Activated naive CD8-positive, alpha-beta T cell treated with anti-CD3 and anti-CD28 coated beads, Interleukin-2, amount 10 ng/mL, durations not matched to agents 7 days and 5 days (primary cell): ENCODE measurements around the gene ZFYVE28. TPM values are rescaled to one million over a fixed set of nuclear protein-coding genes. Genes with fewer than 3 reads are reported as not detected.

Experiments used
- ATAC-seq: fragments of 150-1000 bp; cut with Tn5 transposase; one replicate; pipeline ENCODE4 v1.10.0; 2021; ENCODE audit warnings: low read depth, moderate library complexity
- POLR2A ChIA-PET: fragments of 350-600 bp; sonication (Branson Sonifier 250); formaldehyde crosslinking; loops from one replicate; lab custom pipeline; 2021; ENCODE audit warnings: antibody characterized with exemption; lab: Charles Lee
- DNase-seq: peaks from one replicate; pipeline ENCODE4 v3.0.0; 2021
- H3K27ac Mint-ChIP-seq: one replicate; pipeline ENCODE4 v1.8.0; 2022; ENCODE audit warnings: mild to moderate bottlenecking, mixed read lengths
- H3K27me3 Mint-ChIP-seq: one replicate; pipeline ENCODE4 v1.8.0; 2022; ENCODE audit warnings: mild to moderate bottlenecking, moderate library complexity, mixed read lengths
- H3K36me3 Mint-ChIP-seq: one replicate; pipeline ENCODE4 v1.8.0; 2021; ENCODE audit warnings: mild to moderate bottlenecking, mixed read lengths
- H3K4me1 Mint-ChIP-seq: one replicate; pipeline ENCODE4 v1.8.0; 2021; ENCODE audit warnings: mixed read lengths
- H3K4me3 Mint-ChIP-seq: one replicate; pipeline ENCODE4 v1.8.0; 2022; ENCODE audit warnings: mild to moderate bottlenecking, moderate library complexity, mixed read lengths
- H3K9me3 Mint-ChIP-seq: one replicate; pipeline ENCODE4 v1.8.0; 2021; ENCODE audit warnings: mixed read lengths
- total RNA-seq, 2 experiments: library from RNA; stranded (reverse); gene quantifications; one replicate each; pipeline ENCODE4 v1.2.3, GENCODE V29; 2021

ZFYVE28 gene
- total RNA-seq, 2 experiments from 2014 or later = 16.1 to 17.7 TPM

DNA sequence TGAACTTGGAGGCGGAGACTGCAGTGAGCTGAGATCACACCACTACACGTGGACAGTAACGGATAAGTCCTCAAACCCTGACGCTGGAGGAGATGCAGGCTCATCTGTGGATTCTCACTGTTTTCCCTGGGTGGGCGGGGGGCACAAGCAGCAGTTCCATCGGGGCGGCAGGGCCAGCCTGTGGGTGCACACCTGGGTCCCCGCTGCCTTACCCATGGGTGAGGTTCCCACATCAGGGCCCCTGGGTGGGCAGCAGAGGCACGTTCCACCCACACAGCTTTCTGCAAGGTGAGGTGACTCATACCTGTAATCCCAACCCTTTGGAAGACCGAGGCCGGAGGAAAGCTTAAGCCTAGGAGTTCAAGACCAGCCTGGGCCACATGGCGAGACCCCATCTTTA, 100.0 kb downstream of the ZFYVE28 start:
- H3K4me3 Mint-ChIP-seq = no peak overlapping the region

DNA sequence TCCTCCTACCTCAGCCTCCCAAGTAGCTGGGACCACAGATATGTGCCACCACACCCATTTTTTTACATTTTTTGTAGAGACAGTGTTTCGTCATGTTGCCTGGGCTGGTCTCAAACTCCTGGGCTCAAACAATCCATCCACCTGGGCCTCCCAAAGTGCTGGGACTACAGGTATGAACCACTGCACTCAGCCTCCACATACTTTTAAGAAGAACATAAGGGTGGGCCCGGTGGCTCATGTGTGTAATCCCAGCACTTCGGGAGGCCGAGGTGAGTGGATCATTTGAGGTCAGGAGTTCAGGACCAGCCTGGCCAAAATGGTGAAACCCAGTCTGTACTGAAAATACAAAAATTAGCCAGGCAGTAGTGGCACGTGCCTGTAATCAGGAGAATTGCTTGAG, 105.1 kb downstream of the ZFYVE28 start:
- H3K4me1 Mint-ChIP-seq = no peaks in the 10 kb centered on the region
- H3K4me3 Mint-ChIP-seq = no peak overlapping the region
- no peaks in the 10 kb centered on the region for H3K9me3 Mint-ChIP-seq
- DNase-seq (no peak), ATAC-seq (no peak)
- no peaks in the 10 kb centered on the region for H3K36me3 Mint-ChIP-seq
- peaks cover 6% of the 10 kb centered on the region for H3K27me3 Mint-ChIP-seq
- POLR2A ChIA-PET = no interaction called here
- no peak overlapping the region for H3K27ac Mint-ChIP-seq

More for the DNA sequence above, 100.0 kb downstream of the ZFYVE28 start:
- POLR2A ChIA-PET = no interaction called here
- H3K36me3 Mint-ChIP-seq = no peaks in the 10 kb centered on the region
- no peaks in the 10 kb centered on the region for H3K4me1 Mint-ChIP-seq
- H3K27me3 Mint-ChIP-seq = peaks cover 4% of the 10 kb centered on the region
- H3K27ac Mint-ChIP-seq = no peak overlapping the region
- H3K9me3 Mint-ChIP-seq = no peaks in the 10 kb centered on the region
- no peak for DNase-seq
- ATAC-seq = no peak

DNA sequence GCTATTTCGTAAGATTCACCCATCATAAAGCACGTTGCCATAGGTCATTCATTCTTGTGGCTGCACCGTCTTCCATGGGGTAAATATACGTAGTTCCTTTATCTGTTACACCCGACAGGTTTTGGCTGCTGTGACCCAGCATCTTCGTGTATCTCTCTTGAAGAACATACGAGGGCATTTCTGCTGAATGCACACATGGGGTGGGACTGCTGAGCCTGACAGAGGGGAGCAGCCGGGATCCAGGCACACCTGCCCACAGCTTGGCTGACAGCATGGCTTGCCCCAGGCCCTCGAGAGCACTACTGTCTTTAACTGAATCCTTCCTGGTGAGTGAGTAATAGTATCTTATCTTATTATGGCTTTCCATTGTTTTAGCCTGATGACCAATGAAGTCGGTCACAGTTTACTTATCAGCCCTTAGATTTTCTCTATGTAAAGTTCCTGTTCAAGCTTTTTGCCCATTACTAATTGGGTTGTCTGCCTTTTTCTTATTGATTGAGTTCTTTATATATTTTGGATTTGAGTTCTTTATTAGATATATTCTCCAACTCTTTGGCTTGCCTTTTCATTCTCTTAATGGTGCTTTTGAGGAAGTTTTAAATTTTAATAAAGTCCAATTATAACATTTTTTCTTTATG, 111.6 kb downstream of the ZFYVE28 start:
- H3K27ac Mint-ChIP-seq = no peak overlapping the region
- POLR2A ChIA-PET = no interaction called here
- peaks cover 5% of the 10 kb centered on the region for H3K9me3 Mint-ChIP-seq

DNA sequence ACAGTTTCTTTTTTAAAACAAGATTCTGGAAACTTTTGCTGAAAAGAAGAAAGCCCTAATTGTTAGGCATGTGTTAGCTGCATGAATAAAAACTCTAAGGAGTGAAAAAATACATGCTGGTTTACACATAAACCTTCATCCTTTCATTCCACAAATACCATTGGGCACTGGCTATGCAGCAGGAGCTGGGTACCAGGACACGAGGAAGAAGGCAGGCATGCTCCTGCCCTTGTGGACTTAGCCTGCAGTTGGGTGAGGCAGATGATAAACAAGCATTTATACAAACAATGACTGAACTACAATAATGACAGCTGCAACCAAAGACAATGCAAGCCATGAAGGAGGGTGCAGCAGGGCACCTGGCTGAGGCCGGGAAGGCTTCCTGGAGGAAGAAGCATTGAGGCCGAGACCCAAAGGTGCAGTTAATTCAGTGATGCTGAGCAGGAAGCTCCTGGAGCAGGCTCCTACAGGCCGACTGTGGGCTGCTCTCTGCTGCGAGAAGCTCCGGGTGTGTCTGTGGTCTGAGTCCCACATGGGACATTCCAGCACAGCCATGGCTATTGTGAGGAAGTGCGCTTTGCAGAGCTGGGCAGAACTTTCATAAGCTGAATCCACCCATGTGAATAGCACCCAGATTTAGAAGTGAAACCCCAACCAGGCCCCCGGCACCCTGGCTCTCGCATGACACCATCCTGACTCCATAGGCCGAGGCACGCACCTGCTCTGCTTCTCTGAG, 112.5 kb downstream of the ZFYVE28 start:
- no peaks in the 10 kb centered on the region for H3K36me3 Mint-ChIP-seq
- no peak for ATAC-seq
- H3K4me1 Mint-ChIP-seq = no peaks in the 10 kb centered on the region
- no peak for DNase-seq
- POLR2A ChIA-PET = no interaction called here
- no peak overlapping the region for H3K27ac Mint-ChIP-seq
- no peak overlapping the region for H3K4me3 Mint-ChIP-seq
- no peaks in the 10 kb centered on the region for H3K27me3 Mint-ChIP-seq
- H3K9me3 Mint-ChIP-seq = peaks cover 5% of the 10 kb centered on the region

More for the DNA sequence above, 111.6 kb downstream of the ZFYVE28 start:
- no peaks in the 10 kb centered on the region for H3K4me1 Mint-ChIP-seq
- H3K36me3 Mint-ChIP-seq = no peaks in the 10 kb centered on the region
- peaks cover 2% of the 10 kb centered on the region for H3K27me3 Mint-ChIP-seq
- no peak for DNase-seq
- no peak overlapping the region for H3K4me3 Mint-ChIP-seq
- no peak for ATAC-seq

DNA sequence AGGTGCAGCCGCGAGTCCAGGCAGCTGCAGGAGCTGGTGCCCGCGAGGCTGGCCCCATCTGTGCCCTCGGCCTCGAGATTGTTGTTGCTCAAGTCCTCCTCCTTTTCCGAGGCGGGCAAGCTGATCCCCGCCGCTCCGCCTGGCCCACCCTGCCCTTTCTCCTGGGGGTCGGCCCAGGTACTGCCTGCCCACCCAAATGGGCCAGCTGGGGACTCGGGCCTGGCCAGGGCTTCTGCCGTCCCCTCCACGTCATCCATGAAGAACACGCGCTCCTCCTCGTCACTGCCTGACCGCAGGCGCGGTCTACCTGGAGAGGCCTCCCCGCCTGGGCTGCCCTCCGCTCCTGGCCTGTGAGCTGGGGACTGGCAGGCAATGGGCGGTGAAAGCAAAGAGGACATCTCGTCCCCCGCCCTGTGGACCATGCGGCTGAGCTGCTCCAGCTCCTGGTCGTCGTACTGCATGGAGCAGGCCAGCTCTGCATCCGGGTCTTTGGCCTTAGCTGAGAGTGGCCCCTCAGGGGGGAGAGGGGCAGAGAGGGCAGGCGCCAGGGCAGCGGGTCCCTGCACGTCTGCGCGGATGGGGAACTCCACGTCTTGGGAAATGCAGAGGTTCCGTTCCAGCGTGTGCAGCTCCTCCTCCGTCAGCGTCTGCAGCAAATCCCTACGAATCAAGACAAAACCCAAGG, 113.4 kb downstream of the ZFYVE28 start:
- POLR2A ChIA-PET = no interaction called here
- Mint-ChIP-seq H3K36me3 (no peaks in the 10 kb centered on the region), H3K27ac (no peak overlapping the region), H3K4me1 (no peaks in the 10 kb centered on the region), H3K9me3 (peaks cover 5% of the 10 kb centered on the region), H3K27me3 (no peaks in the 10 kb centered on the region), H3K4me3 (no peak overlapping the region)
- ATAC-seq (no peak), DNase-seq (no peak)

DNA sequence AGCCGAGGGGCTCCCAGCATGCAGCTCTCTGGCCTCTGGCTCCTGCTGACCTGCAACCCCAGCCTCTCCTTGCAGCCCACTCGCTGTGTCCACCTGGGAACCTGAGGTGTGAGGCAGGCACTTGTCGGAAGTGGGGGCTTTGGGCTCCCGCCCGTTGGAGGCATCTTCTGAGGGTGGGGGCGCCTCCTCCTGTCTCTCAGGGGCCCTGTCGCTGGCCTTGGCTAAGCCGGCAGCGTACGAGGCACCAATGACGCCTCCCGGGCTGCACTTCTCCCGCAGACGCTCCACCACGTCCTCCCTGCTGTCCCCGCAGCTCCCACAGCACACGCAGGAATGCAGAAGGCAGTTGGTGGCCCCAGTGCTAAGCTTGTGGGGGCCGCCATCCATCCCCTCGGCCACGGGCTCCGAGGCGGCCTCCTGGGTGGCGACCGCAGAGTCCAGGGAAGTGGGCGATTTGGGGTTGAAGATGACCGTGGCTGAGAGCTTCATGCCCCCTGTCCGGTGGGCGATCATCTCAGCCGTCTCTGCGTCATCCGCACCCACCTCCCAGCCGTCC, 114.0 kb downstream of the ZFYVE28 start:
- Mint-ChIP-seq H3K4me3 (no peak overlapping the region), H3K36me3 (no peaks in the 10 kb centered on the region), H3K27ac (no peak overlapping the region), H3K4me1 (no peaks in the 10 kb centered on the region), H3K27me3 (peaks cover under 1% of the 10 kb centered on the region), H3K9me3 (peaks cover 5% of the 10 kb centered on the region)
- POLR2A ChIA-PET = no interaction called here
- ATAC-seq = no peak
- DNase-seq = no peak

DNA sequence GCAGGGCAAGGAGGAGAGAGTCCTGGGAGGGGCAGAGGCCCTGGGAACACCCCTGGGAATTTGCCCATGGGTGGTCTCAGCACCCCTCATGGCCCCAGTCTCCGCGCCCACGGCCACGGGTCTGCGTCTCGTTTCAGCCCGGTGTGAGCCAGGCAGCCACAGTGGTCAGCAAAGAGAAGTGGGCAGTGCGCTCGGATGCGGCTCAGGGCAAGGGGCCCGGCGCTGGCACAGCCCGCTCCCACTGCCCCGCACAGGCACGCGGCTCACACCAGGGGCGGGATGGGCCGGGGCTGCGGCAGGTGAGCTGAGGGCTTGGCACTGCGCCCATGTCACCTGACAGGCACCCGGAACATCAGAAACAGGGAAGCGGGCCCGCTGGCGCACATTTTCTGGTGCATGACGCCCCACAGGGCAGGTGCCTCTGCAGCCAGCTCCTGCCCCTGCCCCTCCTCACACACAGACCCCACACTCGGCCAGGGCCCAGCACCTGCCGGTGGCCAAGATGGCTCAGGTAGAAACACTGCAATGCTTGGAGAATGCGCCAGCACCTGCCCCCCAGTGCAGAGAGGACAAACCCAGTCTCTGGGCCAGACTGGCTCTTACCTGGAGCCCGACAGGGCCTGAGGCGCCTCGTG, 114.6 kb downstream of the ZFYVE28 start:
- ATAC-seq (peak; percentile 21), DNase-seq (no peak)
- Mint-ChIP-seq H3K27me3 (peaks cover 3% of the 10 kb centered on the region), H3K27ac (no peak overlapping the region), H3K4me1 (no peaks in the 10 kb centered on the region), H3K36me3 (no peaks in the 10 kb centered on the region), H3K4me3 (no peak overlapping the region), H3K9me3 (peaks cover 7% of the 10 kb centered on the region)
- POLR2A ChIA-PET = no interaction called here

DNA sequence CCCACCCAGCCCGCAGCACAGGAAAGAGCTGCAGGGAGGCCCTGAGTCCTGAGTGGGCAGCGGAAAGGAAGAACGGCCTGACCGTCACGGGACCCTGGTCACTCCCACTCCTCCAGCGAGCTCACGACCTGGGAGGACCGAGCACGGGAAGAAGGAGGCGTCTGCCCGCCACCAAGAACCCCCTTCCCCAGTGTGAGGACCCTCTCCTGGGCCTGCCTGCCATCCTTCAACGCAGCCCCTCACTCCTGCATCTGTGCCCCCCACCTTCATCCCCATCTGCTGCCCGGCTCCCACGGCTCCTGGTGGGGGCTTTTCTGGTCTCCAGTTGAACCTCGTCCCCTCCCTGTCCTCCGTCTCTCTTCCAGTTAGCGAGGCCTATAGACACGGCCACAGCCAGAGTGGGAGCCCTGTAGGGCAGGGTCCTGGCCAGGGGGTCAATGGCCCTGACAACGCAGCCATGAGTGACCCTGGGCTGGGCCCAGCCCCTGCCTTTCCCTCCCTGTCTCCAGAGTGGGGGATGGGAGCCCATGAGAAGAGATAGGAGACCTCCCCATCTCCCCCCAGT, 115.2 kb downstream of the ZFYVE28 start:
- H3K36me3 Mint-ChIP-seq = no peaks in the 10 kb centered on the region
- ATAC-seq (peak; percentile 10), DNase-seq (no peak)
- peaks cover 7% of the 10 kb centered on the region for H3K9me3 Mint-ChIP-seq
- H3K4me3 Mint-ChIP-seq = no peak overlapping the region
- H3K27ac Mint-ChIP-seq = no peak overlapping the region
- H3K4me1 Mint-ChIP-seq = no peaks in the 10 kb centered on the region
- H3K27me3 Mint-ChIP-seq = peaks cover 6% of the 10 kb centered on the region
- POLR2A ChIA-PET = no interaction called here

DNA sequence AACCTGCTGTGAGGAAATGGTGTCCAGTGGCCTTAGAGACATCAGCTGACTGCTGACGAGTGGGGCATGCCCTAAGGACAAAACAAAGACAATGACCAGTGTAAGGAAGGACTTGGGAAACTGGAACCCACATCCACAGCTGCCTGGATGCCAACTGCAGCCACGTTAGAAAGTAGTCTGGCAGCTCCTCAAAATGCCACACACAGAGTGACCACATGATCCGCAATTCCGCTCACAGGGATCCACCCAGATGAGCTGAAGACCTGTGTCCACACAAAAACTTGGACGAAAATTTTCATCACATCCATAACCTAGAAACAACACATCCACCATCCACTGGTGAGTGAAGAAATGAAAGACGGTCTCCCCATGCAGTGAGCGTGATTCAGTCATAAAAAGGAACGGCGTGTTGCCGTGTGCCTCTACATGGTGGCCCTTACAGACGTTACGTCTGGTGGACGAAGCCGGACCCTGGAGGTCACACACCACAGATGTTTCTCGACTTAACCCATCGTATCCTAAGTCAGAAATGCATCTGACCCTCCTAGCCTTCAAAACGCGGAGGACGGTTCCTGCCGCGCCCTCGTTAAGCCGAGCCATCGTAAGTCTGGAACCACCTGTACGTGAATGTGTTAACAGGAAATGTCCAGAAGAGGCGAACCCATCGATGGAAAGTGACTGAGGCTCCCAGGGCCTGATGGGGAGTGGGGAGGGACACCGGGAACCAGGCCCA, 115.9 kb downstream of the ZFYVE28 start:
- no peak for DNase-seq
- Mint-ChIP-seq H3K36me3 (no peaks in the 10 kb centered on the region), H3K4me1 (peaks cover 5% of the 10 kb centered on the region), H3K27ac (no peak overlapping the region), H3K4me3 (no peak overlapping the region), H3K27me3 (peaks cover 11% of the 10 kb centered on the region), H3K9me3 (peaks cover 7% of the 10 kb centered on the region)
- POLR2A ChIA-PET = no interaction called here
- ATAC-seq = no peak

DNA sequence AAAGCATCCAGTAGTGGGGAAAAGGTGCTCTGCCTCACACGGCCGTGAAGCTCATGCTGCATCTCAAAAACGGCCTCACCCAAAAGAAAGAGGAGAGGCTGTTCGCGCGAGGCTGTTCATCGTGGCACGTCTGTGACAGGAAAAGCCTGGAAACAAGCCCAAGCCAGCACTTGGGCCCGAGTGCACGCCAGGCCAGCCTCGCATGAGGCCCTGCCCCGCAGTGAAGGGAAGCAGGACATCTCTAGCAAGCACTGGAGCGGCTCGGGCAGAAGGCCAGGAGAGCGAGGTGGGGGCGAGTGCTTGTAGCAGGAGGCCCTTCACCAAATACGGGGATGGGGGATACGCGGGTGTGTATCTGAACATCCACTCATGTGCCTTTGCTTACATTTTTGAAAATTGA, 116.6 kb downstream of the ZFYVE28 start:
- peaks cover 13% of the 10 kb centered on the region for H3K27me3 Mint-ChIP-seq
- H3K9me3 Mint-ChIP-seq = peaks cover 3% of the 10 kb centered on the region
- DNase-seq = no peak
- H3K4me3 Mint-ChIP-seq = no peak overlapping the region
- no peak for ATAC-seq
- POLR2A ChIA-PET = no interaction called here
- peaks cover 7% of the 10 kb centered on the region for H3K4me1 Mint-ChIP-seq
- H3K36me3 Mint-ChIP-seq = no peaks in the 10 kb centered on the region
- no peak overlapping the region for H3K27ac Mint-ChIP-seq

DNA sequence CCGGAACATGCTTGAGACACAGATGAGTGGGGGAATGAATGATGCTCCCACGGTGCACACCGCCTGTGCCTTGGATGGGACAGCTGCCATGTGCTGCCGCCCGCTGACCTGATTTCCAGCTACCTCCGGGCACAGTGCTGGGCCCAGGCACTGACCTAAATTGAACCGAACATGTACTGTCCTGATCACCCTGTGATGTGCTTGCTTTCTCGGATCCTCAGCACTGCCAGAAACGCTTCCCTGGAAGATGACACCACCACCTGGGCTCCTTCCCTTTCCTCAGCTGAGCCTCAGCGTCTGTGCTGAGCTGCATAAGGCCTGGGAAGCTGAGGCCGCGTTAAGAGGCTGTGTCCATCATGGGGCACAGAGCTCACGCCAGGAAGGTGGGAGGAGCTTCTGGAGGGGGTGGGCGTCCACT, 117.2 kb downstream of the ZFYVE28 start:
- H3K36me3 Mint-ChIP-seq = no peaks in the 10 kb centered on the region
- POLR2A ChIA-PET = no interaction called here
- no peak for ATAC-seq
- DNase-seq = no peak
- peaks cover 2% of the 10 kb centered on the region for H3K9me3 Mint-ChIP-seq
- H3K4me3 Mint-ChIP-seq = no peak overlapping the region
- peaks cover 13% of the 10 kb centered on the region for H3K27me3 Mint-ChIP-seq
- peaks cover 10% of the 10 kb centered on the region for H3K4me1 Mint-ChIP-seq
- no peak overlapping the region for H3K27ac Mint-ChIP-seq

DNA sequence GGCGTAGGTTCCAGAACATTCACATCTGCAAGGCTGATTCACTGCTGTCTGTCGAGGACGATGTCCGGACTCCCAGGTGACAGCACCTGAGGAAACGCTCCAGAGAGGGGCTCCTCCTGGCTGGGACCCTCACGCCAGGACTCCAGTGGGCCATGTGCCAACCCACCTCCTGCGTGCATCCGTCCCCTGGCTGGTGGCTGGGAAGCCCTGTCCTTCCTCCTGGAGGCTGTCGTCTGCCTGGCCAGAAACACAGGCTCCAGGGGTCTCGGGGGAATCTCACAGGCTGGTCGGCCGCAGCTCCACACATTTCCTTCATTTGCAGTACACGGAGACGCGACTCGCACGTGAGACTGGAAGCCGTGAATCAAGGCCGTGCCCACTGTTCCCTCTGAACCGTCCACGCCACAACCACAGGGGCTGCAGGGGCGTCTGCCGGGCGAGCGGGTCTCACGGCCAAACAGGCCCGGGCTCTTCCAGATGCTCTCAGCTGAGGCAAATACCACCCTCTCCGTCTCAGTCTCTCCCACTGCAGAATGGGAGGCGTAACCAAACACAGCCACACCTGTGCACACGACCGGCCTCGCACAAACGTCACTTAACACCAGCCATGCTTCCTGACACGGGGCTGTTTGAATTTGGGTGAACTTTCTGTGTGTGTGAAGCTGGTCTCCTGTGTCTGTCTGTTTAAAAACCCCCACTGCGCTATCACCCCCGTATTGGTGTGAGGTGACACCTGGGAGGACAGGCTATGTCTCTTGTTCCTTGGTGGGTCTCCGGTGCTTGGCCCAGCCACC, 117.8 kb downstream of the ZFYVE28 start:
- Mint-ChIP-seq H3K4me3 (no peak overlapping the region), H3K4me1 (peaks cover 13% of the 10 kb centered on the region), H3K27me3 (peaks cover 13% of the 10 kb centered on the region), H3K36me3 (peaks cover under 1% of the 10 kb centered on the region), H3K9me3 (peaks cover 2% of the 10 kb centered on the region), H3K27ac (no peak overlapping the region)
- DNase-seq = no peak
- no peak for ATAC-seq
- POLR2A ChIA-PET = no interaction called here
